ENCODE measurements around the gene KLHL11. TPM values are rescaled to one million over a fixed set of nuclear protein-coding genes. Genes with fewer than 3 reads are reported as not detected.

Gene KLHL11
- total and polyA plus RNA-seq, 2 of the 8 experiments (the other 6 are each of a cell fraction or from before 2014, with no cell fraction given), result 4.2 to 13.7 TPM

DNA sequence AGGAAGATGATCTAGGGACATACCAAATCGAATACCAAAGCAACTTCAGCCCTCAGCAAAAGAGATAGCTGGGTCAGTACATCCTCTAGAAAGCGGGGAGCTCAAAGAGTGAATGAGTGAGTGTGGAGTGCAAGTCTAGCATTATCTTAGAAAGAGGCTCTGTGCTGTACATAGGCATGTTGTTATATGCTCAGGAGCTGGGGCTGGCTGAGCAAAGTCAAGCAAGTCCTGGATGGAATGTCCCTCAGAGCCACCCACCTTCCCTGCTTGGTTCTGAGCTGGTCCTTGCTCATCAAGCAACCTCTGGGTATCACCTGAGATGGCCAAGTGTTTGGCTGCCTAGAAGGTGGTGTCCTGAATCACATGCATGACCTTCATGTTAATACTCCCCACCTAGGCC, 4.9 kb upstream of the KLHL11 start (continued):
- TF ChIP-seq EGR1 (IDR thresholded peaks at IDR 0.05; ENCODE audit: borderline replicate concordance, low read depth, low read length) (no peak), KDM5A (IDR thresholded peaks at IDR 0.05; ENCODE audit: low read length) (no peak)

All from H1 (cell line).